Measurements from ENCODE around the gene SSTR1.

DNA sequence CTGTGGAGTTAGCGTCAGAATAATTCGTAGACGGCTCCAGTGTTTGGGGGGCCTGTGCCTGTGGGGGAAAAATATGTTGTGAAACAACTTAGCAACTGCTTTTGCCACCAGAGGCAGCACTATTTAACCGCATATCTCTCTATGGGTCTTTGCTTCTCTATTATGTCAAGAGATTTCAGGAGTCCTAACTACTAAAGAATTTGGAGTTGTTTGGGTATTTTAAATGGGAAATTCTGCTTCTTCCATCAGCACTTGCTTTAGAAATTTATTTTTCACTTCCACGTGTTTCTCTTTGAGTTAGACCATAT is 48.8 kb downstream of the SSTR1 start:
- TF ChIP-seq EZH2phosphoT487 (IDR thresholded peaks at IDR 0.05; ENCODE audit: insufficient read depth, low read depth) = no peak
- TF ChIP-seq EZH2 (IDR thresholded peaks at IDR 0.05; ENCODE audit: insufficient read depth, poor library complexity, severe bottlenecking) = no peak
